GM19351 (cell line): ENCODE results near the gene NPR2.

Experiments
- ATAC-seq: cut with Tn5 transposase; IDR thresholded peaks from one replicate; pipeline ENCODE4 v1.9.1; 2021; ENCODE audit warnings: mild to moderate bottlenecking, moderate library complexity; ENCODE audit not compliant: unreplicated experiment

The NPR2 gene

DNA sequence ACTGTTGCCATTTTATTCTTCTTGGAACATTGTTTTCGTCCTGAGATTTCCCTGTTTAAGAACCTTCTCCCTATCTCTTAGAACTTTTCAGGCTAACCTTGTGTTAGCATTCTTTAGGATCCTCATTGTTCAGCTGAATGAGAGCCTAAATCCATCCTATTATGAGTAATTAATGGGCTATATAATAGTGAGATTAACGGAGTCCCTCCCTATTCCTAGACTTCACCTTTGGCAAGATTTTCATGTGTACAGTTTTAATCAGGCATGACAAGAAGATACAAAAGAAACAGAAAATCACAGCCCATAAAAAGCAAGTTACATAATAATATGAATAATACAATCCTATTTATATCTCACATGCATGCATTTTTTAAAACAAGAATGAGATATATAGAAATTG is 28.2 kb upstream of the NPR2 start:
- ATAC-seq: no peak

DNA sequence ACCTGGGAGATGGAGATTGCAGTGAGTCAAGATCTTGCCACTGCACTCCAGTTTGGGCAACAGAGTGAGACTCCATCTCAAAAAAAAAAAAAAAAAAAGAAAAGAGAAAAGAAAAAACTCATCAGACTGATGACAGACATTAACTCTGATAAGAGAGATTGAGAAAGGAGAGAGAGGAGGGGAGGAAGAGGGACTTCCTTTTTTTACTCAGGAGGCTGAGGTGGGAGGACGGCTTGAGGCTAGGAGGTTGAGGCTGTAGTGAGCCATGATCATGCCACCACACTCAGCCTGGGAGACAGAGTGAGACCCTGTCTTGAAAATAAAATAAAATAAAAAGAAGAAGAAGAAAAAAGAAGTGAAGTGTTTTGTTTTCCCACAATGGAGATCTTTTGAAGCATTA is 27.6 kb upstream of the NPR2 start:
- ATAC-seq: no peak

DNA sequence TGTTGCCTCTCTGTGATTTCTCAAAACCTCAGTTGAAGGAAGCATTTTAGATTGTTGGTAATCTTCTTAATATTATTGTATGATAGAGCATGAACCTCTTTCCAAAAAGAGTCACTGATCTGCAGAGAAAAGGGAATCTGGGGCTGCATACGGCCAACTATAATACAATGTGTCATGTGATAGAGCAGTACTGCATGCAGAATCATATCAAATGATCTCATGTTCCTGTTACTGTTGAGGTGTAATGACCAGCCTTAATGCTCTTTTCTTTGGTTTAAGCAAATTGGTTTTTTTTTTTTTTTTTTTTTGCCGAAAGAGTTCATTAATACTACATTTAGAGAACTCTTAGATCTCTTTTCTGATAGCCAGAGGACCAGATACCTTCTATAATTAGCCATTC is 24.4 kb upstream of the NPR2 start:
- no peak for ATAC-seq

DNA sequence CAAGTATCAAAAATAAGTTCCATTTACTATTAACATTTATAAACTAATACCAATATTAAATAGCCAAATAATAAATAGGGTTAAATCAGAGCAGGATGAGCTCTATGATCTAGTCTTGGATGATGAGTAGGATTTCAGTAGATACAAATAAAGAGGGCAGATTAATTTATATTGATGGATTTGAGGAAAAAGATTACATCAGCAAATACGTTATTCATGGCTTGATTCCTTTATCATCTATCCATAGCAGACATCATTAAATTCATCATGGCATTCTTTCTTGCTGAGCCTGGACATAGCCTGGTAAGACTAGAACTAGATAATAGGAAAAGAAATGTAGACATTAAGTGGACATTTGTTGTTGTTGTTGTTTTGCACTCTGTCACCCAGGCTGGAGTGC is 23.9 kb upstream of the NPR2 start:
- ATAC-seq: no peak

GRCh38 chr9:35769763-35770162 is 21.6 kb upstream of the NPR2 start:
- no peak for ATAC-seq

- no peak for ATAC-seq
Measured at GRCh38 chr9:35771075-35771433, 20.3 kb upstream of the NPR2 start.

- no peak for ATAC-seq
Measured at GRCh38 chr9:35771534-35771933, 19.9 kb upstream of the NPR2 start.

- ATAC-seq: no peak
Measured at GRCh38 chr9:35771943-35772342, 19.4 kb upstream of the NPR2 start.

DNA sequence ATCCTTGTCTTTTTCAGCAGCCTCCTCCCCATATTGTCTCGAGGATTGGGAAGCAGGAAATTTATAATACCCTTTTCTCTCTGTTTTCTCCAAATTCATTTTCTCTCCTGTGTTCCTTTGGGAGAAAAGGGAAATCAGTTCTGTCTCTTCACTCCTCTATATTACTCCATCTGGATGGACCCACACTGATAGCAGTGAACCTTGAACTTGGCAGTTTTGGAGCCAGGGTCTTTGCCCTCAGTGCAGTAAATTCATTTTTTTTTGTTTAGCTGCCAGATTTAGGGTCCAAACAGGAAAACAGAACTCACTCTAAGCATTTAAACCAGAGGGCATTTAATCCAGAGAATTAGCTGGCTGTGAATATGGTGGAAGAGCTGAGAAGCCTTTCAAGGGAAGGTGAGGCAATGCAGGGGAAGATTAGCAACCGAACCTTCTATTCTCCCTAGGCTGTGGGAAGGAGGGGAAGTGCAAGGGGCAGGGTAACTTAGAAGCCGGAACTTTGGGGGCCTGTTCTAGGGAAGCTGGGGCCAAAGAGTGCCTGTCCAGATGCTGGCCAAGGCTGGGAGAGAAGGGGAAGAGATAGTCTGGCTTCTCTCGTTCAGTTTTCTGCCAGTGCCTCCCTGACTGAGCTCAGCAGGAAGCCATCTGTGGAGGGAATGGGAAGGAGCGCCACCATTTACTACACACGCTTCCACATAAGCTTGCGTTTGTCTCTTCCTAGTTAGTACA is 16.3 kb upstream of the NPR2 start:
- ATAC-seq: no peak

- ATAC-seq: no peak
Measured at GRCh38 chr9:35776018-35776417, 15.4 kb upstream of the NPR2 start.

GRCh38 chr9:35778496-35778895 is 12.9 kb upstream of the NPR2 start:
- no peak for ATAC-seq

- ATAC-seq: no peak
Measured at GRCh38 chr9:35781066-35781465, 10.3 kb upstream of the NPR2 start.

DNA sequence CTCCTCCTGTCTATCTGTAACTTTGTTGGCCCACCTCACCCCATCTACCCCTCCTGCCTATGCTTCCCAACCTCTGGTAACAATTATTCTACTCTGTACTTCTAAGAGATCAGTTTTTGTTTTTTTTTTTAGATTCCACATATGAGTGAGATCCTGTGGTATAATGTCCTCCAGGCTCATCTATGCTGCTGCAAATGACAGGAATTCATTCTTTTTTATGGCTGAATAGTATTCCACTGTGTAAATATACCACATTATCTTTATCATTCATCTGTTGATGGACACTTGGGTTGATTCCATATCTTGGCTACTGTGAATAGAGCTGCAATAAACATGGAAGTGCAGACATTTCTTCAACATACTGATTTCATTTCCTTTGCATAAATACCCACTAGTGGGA is 8.0 kb upstream of the NPR2 start:
- ATAC-seq: no peak

GRCh38 chr9:35789541-35789940 is 1.9 kb upstream of the NPR2 start:
- no peak for ATAC-seq

DNA sequence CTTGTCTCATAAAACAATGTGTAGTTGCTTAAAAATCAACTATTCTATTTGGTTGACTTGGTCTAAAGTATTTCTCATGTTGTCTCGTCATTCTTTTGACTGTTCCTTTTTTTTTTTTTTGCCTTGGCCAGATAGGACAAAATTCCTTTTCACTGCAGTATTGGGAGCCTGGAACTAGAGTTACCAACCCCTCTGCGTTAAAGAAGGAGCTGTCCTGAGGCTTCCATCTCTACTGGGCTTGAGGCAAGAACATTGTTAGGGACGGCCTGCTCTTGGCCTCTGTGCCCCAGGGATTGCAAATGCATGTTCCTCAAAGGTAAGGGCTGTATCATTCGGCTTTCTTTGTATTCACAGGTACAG is 1.4 kb upstream of the NPR2 start:
- ATAC-seq: no peak

- ATAC-seq: no peak
Measured at GRCh38 chr9:35790385-35791296, 750 bp upstream of the NPR2 start.

DNA sequence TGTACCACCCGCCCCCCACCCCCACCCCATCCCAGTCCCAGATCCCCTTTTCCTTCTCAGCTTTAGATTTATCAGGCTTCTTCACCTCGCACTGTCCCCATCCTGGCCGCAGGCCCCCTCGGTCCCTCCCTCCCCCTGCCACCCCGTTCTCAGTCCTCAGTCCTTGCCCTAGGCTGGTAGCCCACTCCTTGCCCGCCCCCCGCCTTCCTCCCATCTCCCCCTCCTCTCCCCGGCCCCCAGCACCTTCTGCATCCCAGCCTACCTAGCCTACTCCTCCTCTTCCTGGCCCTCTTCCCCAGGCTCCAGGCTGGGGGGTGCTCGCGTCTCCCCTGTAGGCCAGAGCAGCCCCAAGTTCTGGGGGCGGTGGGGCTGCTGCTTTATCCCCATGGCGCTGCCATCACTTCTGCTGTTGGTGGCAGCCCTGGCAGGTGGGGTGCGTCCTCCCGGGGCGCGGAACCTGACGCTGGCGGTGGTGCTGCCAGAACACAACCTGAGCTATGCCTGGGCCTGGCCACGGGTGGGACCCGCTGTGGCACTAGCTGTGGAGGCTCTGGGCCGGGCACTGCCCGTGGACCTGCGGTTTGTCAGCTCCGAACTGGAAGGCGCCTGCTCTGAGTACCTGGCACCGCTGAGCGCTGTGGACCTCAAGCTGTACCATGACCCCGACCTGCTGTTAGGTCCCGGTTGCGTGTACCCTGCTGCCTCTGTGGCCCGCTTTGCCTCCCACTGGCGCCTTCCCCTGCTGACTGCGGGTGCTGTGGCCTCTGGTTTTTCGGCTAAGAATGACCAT is 828 bp downstream of the NPR2 start:
- no peak for ATAC-seq

- ATAC-seq: no peak
Measured at GRCh38 chr9:35792826-35793225, 1.4 kb downstream of the NPR2 start.

DNA sequence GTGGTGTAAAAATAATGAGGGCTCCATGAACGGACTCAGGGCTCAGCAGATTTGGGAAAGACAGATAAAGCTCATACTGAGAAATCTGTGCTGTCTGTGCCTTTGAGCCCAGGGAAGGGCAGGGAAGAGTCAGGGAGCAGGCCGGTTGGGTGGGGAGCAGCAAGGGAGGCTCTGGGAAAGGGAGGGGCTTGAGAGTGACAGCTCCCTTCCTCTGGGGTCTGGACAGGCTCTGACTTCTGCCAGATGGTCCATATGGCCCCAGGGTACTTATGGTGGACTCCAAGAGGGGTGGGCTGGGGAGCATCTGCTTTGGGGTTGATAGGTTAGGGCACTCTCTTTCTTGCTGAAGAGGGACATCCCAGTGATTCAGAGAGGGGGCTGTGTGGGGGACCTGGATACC is 2.1 kb downstream of the NPR2 start:
- no peak for ATAC-seq

- ATAC-seq: no peak
Measured at GRCh38 chr9:35795695-35796094, 4.3 kb downstream of the NPR2 start.

DNA sequence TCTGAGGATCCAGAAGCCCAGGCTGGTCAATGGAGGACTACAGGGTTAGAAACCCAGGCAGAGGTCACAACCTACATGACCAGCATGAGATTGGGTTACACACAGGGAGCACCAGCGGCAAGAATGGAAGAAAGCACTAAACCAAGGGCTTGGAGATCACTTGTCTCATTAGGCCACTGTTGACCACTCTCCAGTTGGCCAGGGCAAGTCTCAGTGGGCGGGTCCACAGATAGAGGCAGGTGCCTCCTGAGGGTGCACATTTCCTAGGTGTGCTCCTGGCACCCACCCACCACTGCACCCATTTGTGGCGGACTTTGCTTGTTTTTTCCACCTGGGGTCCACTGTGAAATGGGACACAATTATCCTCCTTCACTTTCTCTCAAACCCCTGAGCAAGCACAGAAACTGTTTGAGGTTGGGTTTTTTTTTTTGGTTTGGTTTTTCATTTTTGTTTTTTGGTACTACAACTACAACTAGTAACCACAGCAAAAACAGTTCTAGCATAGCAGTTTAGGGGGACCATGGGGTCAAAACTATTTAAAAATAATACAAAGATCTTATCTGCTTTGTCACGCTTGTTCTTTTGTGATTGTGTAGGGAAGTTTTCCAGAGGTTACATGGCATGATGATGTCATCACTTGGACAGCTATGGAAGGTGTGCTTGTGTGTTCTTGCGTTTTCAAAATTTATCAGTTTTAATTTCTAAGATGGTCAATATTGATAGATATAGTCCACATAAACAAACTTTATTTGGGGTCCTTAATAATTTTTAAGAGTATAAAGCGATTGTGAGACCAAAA is 6.1 kb downstream of the NPR2 start:
- ATAC-seq: no peak
